Gastroesophageal sphincter (tissue), 4 donors: ENCODE data around the gene ADAM22. TPM values are rescaled to one million over a fixed set of nuclear protein-coding genes. Genes with fewer than 3 reads are reported as not detected.
"Not testable (repeated sequence)": the region's sequence is repeated elsewhere in the genome, so short reads cannot be mapped to it uniquely, and the experiment has no call there.

Experiments
- ATAC-seq: fragments of 150-250 bp; one replicate; pipeline ENCODE4 v1.9.1; 2016; ENCODE audit warnings: mild to moderate bottlenecking, moderate library complexity
- H3K27ac ChIP-seq, 4 donors: fragments of 200-600 bp; sonication (generic) in 3 of 4; 1 replicate in 3 of 4; 2 replicates in 1 of 4; pipeline ENCODE4 v1.5.1; 2016 to 2019
- H3K27me3 ChIP-seq: fragments of 200-600 bp; sonication (generic); one replicate; pipeline ENCODE4 v1.5.1; 2019
- H3K36me3 ChIP-seq, 2 donors: fragments of 200-600 bp; sonication (generic); one replicate each; pipeline ENCODE4 v1.5.1; 2019; ENCODE audit warnings: control low read depth in 1 of 2
- H3K4me1 ChIP-seq, 3 donors: fragments of 200-600 bp; sonication (generic); 1 replicate in 2 of 3; 2 replicates in 1 of 3; pipeline ENCODE4 v1.5.1; 2016 to 2019; ENCODE audit warnings: control low read depth in 2 of 3
- H3K4me3 ChIP-seq, 2 donors: fragments of 200-600 bp; sonication (generic); one replicate each; pipeline ENCODE4 v1.5.1; 2019; ENCODE audit warnings: mild to moderate bottlenecking in 1 of 2, moderate library complexity in 1 of 2
- H3K9me3 ChIP-seq, 3 donors: fragments of 200-600 bp; sonication (generic); one replicate each; pipeline ENCODE4 v1.5.1; 2017 to 2019; ENCODE audit warnings: control low read depth in 2 of 3
- CTCF ChIP-seq, 4 experiments: fragments of 200-600 bp in 2 of 4; fragments of 450-650 bp in 2 of 4; sonication (generic) in 1 of 4; IDR thresholded peaks; one replicate each; pipeline ENCODE4 v1.5.1; 2017 to 2019; ENCODE audit warnings: antibody characterized with exemption in 4 of 4, mild to moderate bottlenecking in 2 of 4, moderate library complexity in 2 of 4
- EP300 ChIP-seq: sonication (generic); formaldehyde crosslinking; IDR thresholded peaks from one replicate; pipeline ENCODE4 v1.6.1; 2017; ENCODE audit warnings: antibody characterized with exemption, mild to moderate bottlenecking
- POLR2A ChIP-seq, 2 donors: fragments of 450-650 bp; IDR thresholded peaks; one replicate each; pipeline ENCODE4 v1.6.1; 2017; ENCODE audit warnings: antibody characterized with exemption in 2 of 2, mild to moderate bottlenecking in 2 of 2, moderate library complexity in 1 of 2
- POLR2AphosphoS5 ChIP-seq: sonication (generic); formaldehyde crosslinking; IDR thresholded peaks from one replicate; pipeline ENCODE4 v1.6.1; 2017; ENCODE audit warnings: antibody characterized with exemption
- WGBS, 2 donors: methylation state at CpG; one replicate each; pipeline ENCODE4 v1.1.5; 2018; ENCODE audit warnings: low coverage in 1 of 2; 5-methylcytosine and 5-hydroxymethylcytosine counted together
- total RNA-seq, 4 donors: library from RNA; depleted of rRNA; stranded (reverse); fragments of >200 nt; gene quantifications; one replicate each; pipeline ENCODE4 v1.1.0, GENCODE V29; 2016

Gene ADAM22
- total RNA-seq, 4 donors from 2014 or later: 1.1 to 3.6 (median 1.7) TPM

GRCh38 chr7:87941138-87941537 lies 7.1 kb downstream of the ADAM22 start:
- 86% methylated on average over 4 of the region's 4 CpGs for WGBS, 2 donors

GRCh38 chr7:87944547-87944946 lies 10.5 kb downstream of the ADAM22 start:
- no peak for TF ChIP-seq POLR2AphosphoS5
- TF ChIP-seq CTCF (IDR thresholded peaks at IDR 0.05): no peak
- no peak for TF ChIP-seq EP300
- TF ChIP-seq POLR2A (IDR thresholded peaks at IDR 0.05): no peak
- 89 to 93% methylated on average over 1 to 2 of the region's 3 CpGs for WGBS, 2 donors
- Histone ChIP-seq H3K36me3 (no peaks in the 10 kb centered on the region), H3K27me3 (no peaks in the 10 kb centered on the region), H3K9me3 (no peaks in the 10 kb centered on the region), H3K4me3 (no peak overlapping the region), H3K4me1 (no peaks in the 10 kb centered on the region), H3K27ac (no peak overlapping the region)
- ATAC-seq: no peak

More at GRCh38 chr7:87941138-87941537, 7.1 kb downstream of the ADAM22 start:
- no peak overlapping the region for H3K27ac ChIP-seq
- no peaks in the 10 kb centered on the region for H3K9me3 ChIP-seq
- H3K27me3 ChIP-seq: no peaks in the 10 kb centered on the region
- ATAC-seq: no peak
- H3K36me3 ChIP-seq: no peaks in the 10 kb centered on the region
- H3K4me1 ChIP-seq: no peaks in the 10 kb centered on the region
- no peak for TF ChIP-seq EP300
- no peak for TF ChIP-seq POLR2AphosphoS5
- no peak for TF ChIP-seq CTCF (IDR thresholded peaks at IDR 0.05)
- TF ChIP-seq POLR2A (IDR thresholded peaks at IDR 0.05): no peak
- no peak overlapping the region for H3K4me3 ChIP-seq

- not testable (repeated sequence) for ATAC-seq, H3K9me3 ChIP-seq, H3K27me3 ChIP-seq, H3K4me3 ChIP-seq, H3K36me3 ChIP-seq, H3K27ac ChIP-seq, H3K4me1 ChIP-seq
Observed at GRCh38 chr7:87945926-87946325, 11.9 kb downstream of the ADAM22 start.

- Histone ChIP-seq H3K9me3 (no peaks in the 10 kb centered on the region), H3K27me3 (no peaks in the 10 kb centered on the region), H3K27ac (no peak overlapping the region), H3K36me3 (no peaks in the 10 kb centered on the region), H3K4me3 (no peak overlapping the region), H3K4me1 (no peaks in the 10 kb centered on the region)
- ATAC-seq: no peak
- TF ChIP-seq POLR2A (IDR thresholded peaks at IDR 0.05): no peak
Observed at GRCh38 chr7:87948371-87948770, 14.3 kb downstream of the ADAM22 start.

GRCh38 chr7:87959336-87959735 lies 25.3 kb downstream of the ADAM22 start:
- Histone ChIP-seq H3K36me3 (no peaks in the 10 kb centered on the region), H3K27ac (no peak overlapping the region), H3K4me3 (no peak overlapping the region), H3K9me3 (peaks cover 0 to 7% (median 0%) of the 10 kb centered on the region in 3 donors), H3K27me3 (no peaks in the 10 kb centered on the region), H3K4me1 (no peaks in the 10 kb centered on the region)
- no peak for TF ChIP-seq POLR2A (IDR thresholded peaks at IDR 0.05)
- no peak for TF ChIP-seq POLR2AphosphoS5
- TF ChIP-seq CTCF (IDR thresholded peaks at IDR 0.05): no peak
- no peak for TF ChIP-seq EP300
- WGBS, 2 donors: 92 to 97% methylated on average over 3 of the region's 3 CpGs
- no peak for ATAC-seq

GRCh38 chr7:87960239-87960638 lies 26.2 kb downstream of the ADAM22 start:
- Histone ChIP-seq H3K36me3 (no peaks in the 10 kb centered on the region), H3K4me1 (no peaks in the 10 kb centered on the region), H3K4me3 (no peak overlapping the region), H3K27me3 (no peaks in the 10 kb centered on the region), H3K9me3 (peaks cover 0 to 7% (median 0%) of the 10 kb centered on the region in 3 donors), H3K27ac (no peak overlapping the region)
- WGBS, 2 donors: 17 to 18% methylated on average over 1 of the region's 1 CpG
- no peak for TF ChIP-seq EP300
- no peak for TF ChIP-seq POLR2A (IDR thresholded peaks at IDR 0.05)
- no peak for ATAC-seq

GRCh38 chr7:87961754-87962153 lies 27.7 kb downstream of the ADAM22 start:
- H3K27me3 ChIP-seq: no peaks in the 10 kb centered on the region
- H3K4me1 ChIP-seq: no peaks in the 10 kb centered on the region
- no peak for ATAC-seq
- no peak overlapping the region for H3K27ac ChIP-seq
- H3K9me3 ChIP-seq: no peaks in the 10 kb centered on the region
- H3K4me3 ChIP-seq: no peak overlapping the region
- TF ChIP-seq EP300: no peak
- no peak for TF ChIP-seq POLR2AphosphoS5
- no peak for TF ChIP-seq CTCF (IDR thresholded peaks at IDR 0.05)
- no peak for TF ChIP-seq POLR2A (IDR thresholded peaks at IDR 0.05)
- no peaks in the 10 kb centered on the region for H3K36me3 ChIP-seq
- 57 to 86% methylated on average over 1 of the region's 1 CpG for WGBS, 2 donors
